ENCODE data around the gene GPC3. TPM values are rescaled to one million over a fixed set of nuclear protein-coding genes. Genes with fewer than 3 reads are reported as not detected.
"Not testable (repeated sequence)": the region's sequence is repeated elsewhere in the genome, so short reads cannot be mapped to it uniquely, and the experiment has no call there.

GPC3 gene
- total RNA-seq, 1 donor: under 0.01 TPM

GRCh38 chrX:133905305-133905704 lies 80.1 kb downstream of the GPC3 start:
- no peak for DNase-seq (ENCODE audit: low read depth in 2 of 3, low spot score in 2 of 3)

- DNase-seq (ENCODE audit: low read depth in 2 of 3, low spot score in 2 of 3): no peak
Measured at GRCh38 chrX:133897593-133898163, 87.7 kb downstream of the GPC3 start.

- no peak for DNase-seq (ENCODE audit: low read depth in 2 of 3, low spot score in 2 of 3)
Measured at GRCh38 chrX:133892337-133892736, 93.1 kb downstream of the GPC3 start.

- DNase-seq (ENCODE audit: low read depth in 2 of 3, low spot score in 2 of 3): no peak
Measured at GRCh38 chrX:133888984-133889383, 96.4 kb downstream of the GPC3 start.

GRCh38 chrX:133888084-133888483 lies 97.3 kb downstream of the GPC3 start:
- not testable (repeated sequence) for DNase-seq (ENCODE audit: low read depth in 2 of 3, low spot score in 2 of 3)

GRCh38 chrX:133884430-133885394 lies 100.7 kb downstream of the GPC3 start:
- DNase-seq (ENCODE audit: low read depth in 2 of 3, low spot score in 2 of 3): no peak

GRCh38 chrX:133881893-133882292 lies 103.5 kb downstream of the GPC3 start:
- DNase-seq (ENCODE audit: low read depth in 2 of 3, low spot score in 2 of 3): no peak

- no peak for DNase-seq (ENCODE audit: low read depth in 2 of 3, low spot score in 2 of 3)
Measured at GRCh38 chrX:133881007-133881406, 104.4 kb downstream of the GPC3 start.

GRCh38 chrX:133880032-133880443 lies 105.4 kb downstream of the GPC3 start:
- no peak for DNase-seq (ENCODE audit: low read depth in 2 of 3, low spot score in 2 of 3)

GRCh38 chrX:133878710-133879109 lies 106.7 kb downstream of the GPC3 start:
- no peak for DNase-seq (ENCODE audit: low read depth in 2 of 3, low spot score in 2 of 3)

GRCh38 chrX:133876646-133877045 lies 108.7 kb downstream of the GPC3 start:
- no peak for DNase-seq (ENCODE audit: low read depth in 2 of 3, low spot score in 2 of 3)

GRCh38 chrX:133869270-133869669 lies 116.1 kb downstream of the GPC3 start:
- DNase-seq (ENCODE audit: low read depth in 2 of 3, low spot score in 2 of 3): no peak

GRCh38 chrX:133868682-133869081 lies 116.7 kb downstream of the GPC3 start:
- no peak for DNase-seq (ENCODE audit: low read depth in 2 of 3, low spot score in 2 of 3)

GRCh38 chrX:133868250-133868649 lies 117.1 kb downstream of the GPC3 start:
- no peak for DNase-seq (ENCODE audit: low read depth in 2 of 3, low spot score in 2 of 3)

GRCh38 chrX:133865761-133866471 lies 119.5 kb downstream of the GPC3 start:
- no peak for DNase-seq (ENCODE audit: low read depth in 2 of 3, low spot score in 2 of 3)

- DNase-seq (ENCODE audit: low read depth in 2 of 3, low spot score in 2 of 3): no peak
Measured at GRCh38 chrX:133864236-133864635, 121.2 kb downstream of the GPC3 start.

- DNase-seq (ENCODE audit: low read depth in 2 of 3, low spot score in 2 of 3): no peak
Measured at GRCh38 chrX:133859860-133860259, 125.5 kb downstream of the GPC3 start.

GRCh38 chrX:133859336-133859735 lies 126.1 kb downstream of the GPC3 start:
- no peak for DNase-seq (ENCODE audit: low read depth in 2 of 3, low spot score in 2 of 3)

- no peak for DNase-seq (ENCODE audit: low read depth in 2 of 3, low spot score in 2 of 3)
Measured at GRCh38 chrX:133857640-133858269, 127.6 kb downstream of the GPC3 start.

- no peak for DNase-seq (ENCODE audit: low read depth in 2 of 3, low spot score in 2 of 3)
Measured at GRCh38 chrX:133856819-133857218, 128.6 kb downstream of the GPC3 start.

- DNase-seq (ENCODE audit: low read depth in 2 of 3, low spot score in 2 of 3): no peak
Measured at GRCh38 chrX:133854290-133854689, 131.1 kb downstream of the GPC3 start.
